ENCODE measurements around the gene DCC. TPM values are rescaled to one million over a fixed set of nuclear protein-coding genes. Genes with fewer than 3 reads are reported as not detected.

DCC gene
- total RNA-seq, 4 donors from 2014 or later, result 0.27 to 2.5 TPM; not detected in 2

DNA sequence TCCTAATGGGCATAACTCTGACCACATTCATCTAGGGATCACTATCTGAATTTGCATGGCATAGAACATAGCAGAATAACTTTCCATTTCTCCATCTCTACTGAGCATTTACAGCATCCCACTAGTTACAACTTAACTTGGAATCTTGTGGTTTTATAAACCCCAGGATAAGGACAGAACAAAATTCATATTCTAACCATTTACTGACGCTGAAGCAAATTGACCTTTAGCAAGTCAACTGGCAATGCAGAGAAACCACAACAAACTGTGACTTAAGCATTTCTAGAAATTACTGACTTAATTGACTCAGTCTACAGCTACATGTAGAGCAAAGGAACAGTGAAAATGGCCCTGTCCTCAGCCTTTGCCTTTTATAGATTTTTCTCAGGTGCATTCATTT lies 61.2 kb downstream of the DCC start:
- WGBS, 2 donors (ENCODE audit: low coverage in 1 of 2), result 67 to 84% methylated on average over 1 of the region's 1 CpG
- Histone ChIP-seq H3K4me3 (no peak overlapping the region), H3K4me1 (no peaks in the 10 kb centered on the region), H3K9me3 (no peaks in the 10 kb centered on the region), H3K27ac (no peak overlapping the region), H3K27me3 (no peaks in the 10 kb centered on the region), H3K36me3 (no peaks in the 10 kb centered on the region)
- TF ChIP-seq EP300 (IDR thresholded peaks at IDR 0.05; ENCODE audit: low read depth) (no peak), POLR2AphosphoS5 (IDR thresholded peaks at IDR 0.05) (no peak)
- DNase-seq, result no peak
- intact Hi-C loops (cut with DNase I; ENCODE audit: low total_unique reads), result no loop called here
- in situ Hi-C loops (cut with MboI; ENCODE audit: low pct_ligation_motif_present in 1 of 4, low pct_unique_long_range_greater_than_20kb in 1 of 4, low sequenced_read_pairs in 3 of 4), result no loop called here

DNA sequence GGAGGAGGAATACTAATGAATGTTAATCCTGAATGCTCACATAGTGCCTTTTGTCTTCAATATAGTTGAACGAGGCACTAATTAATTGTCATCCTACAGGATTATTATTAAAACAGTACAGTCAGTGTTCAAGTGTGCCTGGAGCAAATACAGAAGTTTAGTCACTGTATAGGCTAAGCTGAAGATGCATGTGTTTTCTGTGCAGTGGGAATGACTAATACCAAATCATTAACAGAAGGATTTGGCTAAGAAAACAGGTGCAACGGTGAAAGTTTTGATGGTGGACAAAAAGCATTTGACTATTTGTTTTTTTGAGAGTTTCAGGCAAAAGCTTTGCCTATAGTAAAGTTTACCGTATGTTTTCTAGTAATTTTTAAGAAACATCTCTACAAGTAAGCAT lies 62.8 kb downstream of the DCC start:
- Histone ChIP-seq H3K4me1 (no peaks in the 10 kb centered on the region), H3K27ac (no peak overlapping the region), H3K9me3 (no peaks in the 10 kb centered on the region), H3K36me3 (no peaks in the 10 kb centered on the region), H3K27me3 (no peaks in the 10 kb centered on the region), H3K4me3 (no peak overlapping the region)
- WGBS, 2 donors (ENCODE audit: low coverage in 1 of 2), result 52 to 69% methylated on average over 3 of the region's 3 CpGs
- no peak for DNase-seq
- in situ Hi-C loops (cut with MboI; ENCODE audit: low pct_ligation_motif_present in 1 of 4, low pct_unique_long_range_greater_than_20kb in 1 of 4, low sequenced_read_pairs in 3 of 4), result no loop called here
- no peak for TF ChIP-seq CTCF (IDR thresholded peaks at IDR 0.05)
- no peak for TF ChIP-seq POLR2A (IDR thresholded peaks at IDR 0.05)
- TF ChIP-seq EP300 (IDR thresholded peaks at IDR 0.05; ENCODE audit: low read depth), result no peak
- TF ChIP-seq POLR2AphosphoS5 (IDR thresholded peaks at IDR 0.05), result no peak
- intact Hi-C loops (cut with DNase I; ENCODE audit: low total_unique reads), result no loop called here

- H3K4me1 ChIP-seq, result no peaks in the 10 kb centered on the region
- no peak overlapping the region for H3K27ac ChIP-seq
- in situ Hi-C loops (cut with MboI; ENCODE audit: low pct_ligation_motif_present in 1 of 4, low pct_unique_long_range_greater_than_20kb in 1 of 4, low sequenced_read_pairs in 3 of 4), result no loop called here
- TF ChIP-seq CTCF (IDR thresholded peaks at IDR 0.05), result no peak
- TF ChIP-seq EP300 (IDR thresholded peaks at IDR 0.05; ENCODE audit: low read depth), result no peak
- no peak for TF ChIP-seq POLR2AphosphoS5 (IDR thresholded peaks at IDR 0.05)
- TF ChIP-seq POLR2A (IDR thresholded peaks at IDR 0.05), result no peak
- no peak overlapping the region for H3K4me3 ChIP-seq
- H3K9me3 ChIP-seq, result no peaks in the 10 kb centered on the region
- intact Hi-C loops (cut with DNase I; ENCODE audit: low total_unique reads), result no loop called here
- no peaks in the 10 kb centered on the region for H3K36me3 ChIP-seq
- no peaks in the 10 kb centered on the region for H3K27me3 ChIP-seq
- DNase-seq, result no peak
These were observed 63.5 kb downstream of the DCC start for GRCh38 chr18:52403291-52404021.

DNA sequence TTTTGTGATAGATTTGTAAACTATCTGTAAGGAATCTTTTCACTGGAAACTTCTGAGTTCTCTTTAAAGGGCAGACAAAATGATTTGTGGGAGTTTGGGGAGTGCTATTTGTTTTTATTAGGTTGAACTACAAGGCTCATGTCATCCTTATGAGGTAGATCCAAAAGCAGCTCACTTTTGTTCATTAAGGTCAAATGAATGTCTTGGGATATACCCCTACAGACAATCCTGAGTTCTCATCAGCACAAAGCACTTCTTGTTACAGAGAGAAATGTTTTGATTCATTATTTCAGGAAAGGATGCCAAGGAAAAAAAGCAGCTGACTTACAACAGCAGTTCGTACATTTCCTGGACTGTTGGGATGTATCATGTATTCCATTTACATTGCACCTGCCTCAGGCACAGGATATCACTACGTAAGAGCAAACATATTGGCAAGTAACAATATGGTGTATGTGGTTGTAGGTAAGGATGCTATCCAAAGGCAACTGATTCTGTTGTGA lies 68.9 kb downstream of the DCC start:
- no peak for TF ChIP-seq EP300 (IDR thresholded peaks at IDR 0.05; ENCODE audit: low read depth)
- no peak for TF ChIP-seq CTCF (IDR thresholded peaks at IDR 0.05)
- no peak for TF ChIP-seq POLR2A (IDR thresholded peaks at IDR 0.05)
- TF ChIP-seq POLR2AphosphoS5 (IDR thresholded peaks at IDR 0.05), result no peak
- DNase-seq, result no peak
- no peak overlapping the region for H3K27ac ChIP-seq
- no peaks in the 10 kb centered on the region for H3K36me3 ChIP-seq
- H3K4me1 ChIP-seq, result no peaks in the 10 kb centered on the region
- 50 to 69% methylated on average over 1 to 2 of the region's 2 CpGs for WGBS, 2 donors (ENCODE audit: low coverage in 1 of 2)
- intact Hi-C loops (cut with DNase I; ENCODE audit: low total_unique reads), result no loop called here
- H3K9me3 ChIP-seq, result no peaks in the 10 kb centered on the region
- H3K4me3 ChIP-seq, result no peak overlapping the region
- H3K27me3 ChIP-seq, result no peaks in the 10 kb centered on the region
- in situ Hi-C loops (cut with MboI; ENCODE audit: low pct_ligation_motif_present in 1 of 4, low pct_unique_long_range_greater_than_20kb in 1 of 4, low sequenced_read_pairs in 3 of 4), result no loop called here

Measured in transverse colon (tissue), 4 donors.